GM06990 (cell line): ENCODE measurements around the gene BCL2A1.

Source experiments
- DNase-seq: peaks from one replicate; pipeline ENCODE4 v3.0.0-alpha.2; 2011; ENCODE audit not compliant: insufficient read length; ENCODE audit errors: extremely low read depth
- H3K27me3 ChIP-seq: replicated peaks from 2 replicates; pipeline ENCODE4 v1.6.0; 2011; ENCODE audit warnings: low read length; ENCODE audit not compliant: control insufficient read depth, insufficient read depth
- H3K36me3 ChIP-seq: 2 replicates; pipeline ENCODE4 v1.5.1; 2011; ENCODE audit warnings: low read length; ENCODE audit not compliant: control insufficient read depth, insufficient read depth
- H3K4me3 ChIP-seq: replicated peaks from 2 replicates; pipeline ENCODE4 v1.5.1; 2011; ENCODE audit warnings: low read depth, mild to moderate bottlenecking, control low read depth, low read length
- CTCF ChIP-seq: IDR thresholded peaks from 2 replicates; pipeline ENCODE4 v1.5.1; 2011; ENCODE audit warnings: low read length, control low read depth, mild to moderate bottlenecking, inconsistent platforms; ENCODE audit not compliant: insufficient read depth, poor library complexity, severe bottlenecking

Gene BCL2A1

GRCh38 chr15:79957741-79958140, 13.3 kb downstream of the BCL2A1 start:
- H3K36me3 ChIP-seq = no peaks in the 10 kb centered on the region; the same call in 1 of the 2 replicates
- H3K4me3 ChIP-seq = no peak overlapping the region
- no peak for DNase-seq
- TF ChIP-seq CTCF = no peak
- no peaks in the 10 kb centered on the region for H3K27me3 ChIP-seq

GRCh38 chr15:79956354-79956939, 14.5 kb downstream of the BCL2A1 start:
- no peaks in the 10 kb centered on the region for H3K27me3 ChIP-seq
- TF ChIP-seq CTCF = no peak
- DNase-seq = no peak
- no peaks in the 10 kb centered on the region; the same call in 1 of the 2 replicates for H3K36me3 ChIP-seq
- no peak overlapping the region for H3K4me3 ChIP-seq

DNA sequence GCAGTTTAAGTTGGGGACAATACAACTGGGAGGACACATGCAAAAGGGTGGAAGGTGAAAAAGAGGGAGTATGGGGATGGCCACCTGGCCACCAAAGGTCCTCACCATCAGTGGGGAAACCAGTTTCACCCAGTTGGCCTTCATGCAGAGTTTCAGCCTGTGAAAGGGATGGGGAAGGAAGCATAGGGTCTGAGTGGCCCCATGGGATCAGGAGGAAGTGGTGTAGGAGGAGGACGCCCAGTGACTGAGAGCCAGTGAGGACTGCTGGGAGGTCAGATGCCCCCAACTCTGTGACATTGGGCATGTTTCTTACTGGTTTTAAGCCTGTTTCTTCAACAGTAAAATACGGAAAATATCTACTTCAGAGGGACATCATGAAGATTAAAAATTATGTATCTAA, 16.3 kb downstream of the BCL2A1 start:
- H3K27me3 ChIP-seq = no peaks in the 10 kb centered on the region
- no peak for DNase-seq
- no peaks in the 10 kb centered on the region for H3K36me3 ChIP-seq
- no peak overlapping the region for H3K4me3 ChIP-seq
- no peak for TF ChIP-seq CTCF

DNA sequence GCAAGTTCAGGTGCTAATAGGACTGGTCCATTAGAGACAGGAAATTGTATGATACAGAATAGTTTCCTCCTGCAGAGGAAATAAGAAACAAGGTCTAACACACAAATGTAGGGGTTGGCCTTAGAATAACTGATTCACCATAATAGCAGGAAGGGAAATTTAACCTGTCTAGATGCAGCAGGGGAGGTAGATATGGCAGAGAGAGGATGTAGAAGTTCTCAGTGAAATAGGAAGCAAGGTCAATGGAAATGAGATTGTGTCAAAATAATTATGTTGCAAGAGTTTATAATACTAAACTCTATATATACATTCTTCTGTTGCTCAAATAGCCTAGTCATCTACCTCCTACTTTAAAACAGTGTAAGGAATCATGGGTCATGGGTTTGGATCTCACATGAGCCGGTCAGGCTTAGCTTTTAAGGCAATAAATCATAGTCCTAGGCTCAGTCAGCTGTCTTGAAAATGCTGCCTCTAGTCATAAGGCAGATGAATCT, 17.0 kb downstream of the BCL2A1 start:
- H3K4me3 ChIP-seq = no peak overlapping the region
- H3K27me3 ChIP-seq = no peaks in the 10 kb centered on the region
- DNase-seq = no peak
- no peaks in the 10 kb centered on the region for H3K36me3 ChIP-seq
- no peak for TF ChIP-seq CTCF

GRCh38 chr15:79952329-79952728, 18.7 kb downstream of the BCL2A1 start:
- no peaks in the 10 kb centered on the region for H3K36me3 ChIP-seq
- no peak for TF ChIP-seq CTCF
- no peak overlapping the region for H3K4me3 ChIP-seq
- H3K27me3 ChIP-seq = no peaks in the 10 kb centered on the region
- DNase-seq = no peak

DNA sequence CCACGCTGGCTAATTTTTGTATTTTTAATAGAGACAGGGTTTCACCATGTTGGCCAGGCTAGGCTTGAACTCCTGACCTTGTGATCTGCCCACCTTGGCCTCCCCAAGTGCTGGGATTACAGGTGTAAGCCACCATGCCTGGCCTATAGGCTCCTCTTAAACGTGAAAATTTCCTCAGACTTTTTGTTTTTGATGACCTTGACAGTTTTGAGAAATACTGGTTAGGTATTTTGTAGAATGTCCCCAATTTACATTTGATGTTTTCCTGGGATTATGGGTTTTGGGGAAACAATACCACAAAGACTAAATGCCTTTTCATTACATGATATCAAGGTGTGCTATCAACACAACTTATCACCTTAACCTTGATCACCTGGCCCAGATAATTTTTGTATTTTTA, 20.7 kb downstream of the BCL2A1 start:
- TF ChIP-seq CTCF = no peak
- Histone ChIP-seq H3K36me3 (no peaks in the 10 kb centered on the region), H3K27me3 (no peaks in the 10 kb centered on the region), H3K4me3 (no peak overlapping the region)
- no peak for DNase-seq
